Stimulated activated CD4-positive, alpha-beta T cell treated with anti-CD3 and anti-CD28 coated beads, Interleukin-4, amount 100 ng/mL, for 4 hours (primary cell): Measurements from ENCODE around the gene VWA3A.
"Not testable (repeated sequence)": the region's sequence is repeated elsewhere in the genome, so short reads cannot be mapped to it uniquely, and the experiment has no call there.

Experiments
- DNase-seq, 2 experiments: peaks; one replicate each; pipeline ENCODE4 v3.0.0-alpha.2; 2020

Gene VWA3A

GRCh38 chr16:22138482-22138881, 46.1 kb downstream of the VWA3A start:
- DNase-seq = no peak

DNA sequence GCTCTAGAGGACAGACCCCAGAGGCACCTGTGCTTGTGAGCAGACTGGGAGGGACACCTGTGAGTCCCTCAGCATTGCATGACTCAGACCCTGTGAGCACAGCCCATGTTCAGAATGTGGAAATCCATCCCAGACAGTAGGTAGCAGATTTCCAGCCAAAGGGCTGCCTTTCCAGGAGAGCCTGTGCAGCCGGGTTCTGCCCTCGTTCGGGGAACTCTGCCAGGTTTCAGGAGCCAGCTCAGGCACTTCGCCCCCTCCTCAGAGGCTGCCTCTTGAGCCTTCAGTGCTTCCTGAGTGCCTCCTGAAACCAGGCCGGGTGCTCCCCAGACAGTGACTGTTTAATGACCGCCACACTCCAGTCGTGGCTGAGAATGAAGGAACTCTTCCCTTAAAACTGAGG, 46.7 kb downstream of the VWA3A start:
- DNase-seq = no peak

GRCh38 chr16:22139732-22140131, 47.4 kb downstream of the VWA3A start:
- no peak for DNase-seq

- no peak for DNase-seq
These were observed 49.4 kb downstream of the VWA3A start for GRCh38 chr16:22141767-22142166.

- DNase-seq = no peak
These were observed 52.2 kb downstream of the VWA3A start for GRCh38 chr16:22144520-22144919.

DNA sequence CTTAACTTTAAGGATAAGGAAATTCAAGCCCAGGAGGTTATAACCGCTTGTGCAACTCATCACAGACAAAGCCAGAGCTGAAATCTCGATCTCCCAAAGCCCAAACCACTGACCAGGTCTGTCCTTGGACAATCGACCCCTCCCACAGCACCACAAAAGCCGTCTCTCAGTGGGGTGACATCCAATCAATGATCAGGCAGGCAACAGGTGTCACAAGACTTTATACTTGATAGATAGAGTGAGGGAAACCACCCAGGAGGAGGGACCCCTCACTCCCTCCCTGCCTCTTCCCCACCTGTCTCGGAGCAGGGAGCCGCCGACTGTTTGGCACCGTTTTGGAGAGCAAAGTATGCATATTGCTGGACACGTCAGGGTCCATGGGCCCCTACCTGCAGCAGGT, 55.5 kb downstream of the VWA3A start:
- DNase-seq = no peak

GRCh38 chr16:22151246-22151998, 59.1 kb downstream of the VWA3A start:
- no peak for DNase-seq

DNA sequence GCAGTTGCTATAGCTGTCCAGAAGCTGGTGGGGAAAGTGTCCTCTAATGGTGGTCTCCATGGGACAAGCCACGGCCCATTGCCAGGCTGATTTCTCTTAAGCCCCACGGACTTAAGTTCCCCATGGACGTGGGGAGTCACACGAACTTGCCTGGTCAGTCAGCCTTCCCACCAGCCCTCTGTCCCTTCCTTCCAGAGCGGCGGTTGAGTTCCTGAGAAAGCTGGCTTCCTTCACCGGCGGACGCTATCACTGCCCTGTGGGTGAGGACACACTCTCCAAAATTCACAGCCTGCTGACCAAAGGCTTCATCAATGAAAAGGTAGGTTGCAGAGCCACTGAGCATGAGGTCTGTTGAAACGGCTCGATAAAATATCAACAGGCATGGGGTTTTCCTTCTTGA, 60.0 kb downstream of the VWA3A start:
- DNase-seq = no peak

DNA sequence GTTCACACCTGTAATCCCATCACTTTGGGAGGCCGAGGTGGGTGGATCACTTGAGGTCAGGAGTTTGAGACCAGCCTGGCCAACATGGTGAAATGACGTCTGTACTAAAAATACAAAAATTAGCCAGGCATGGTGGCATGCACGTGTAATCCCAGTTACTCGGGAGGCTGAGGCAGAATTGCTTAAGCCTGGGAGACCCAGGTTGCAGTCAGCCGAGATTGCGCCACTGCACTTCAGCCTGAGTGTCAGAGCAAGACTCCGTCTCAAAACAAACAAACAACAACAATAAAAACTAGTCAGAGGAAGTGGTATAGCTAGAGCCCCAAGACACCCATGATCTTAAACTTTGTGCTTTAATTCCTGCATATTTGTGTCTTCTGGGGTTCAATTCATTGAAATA, 60.7 kb downstream of the VWA3A start:
- DNase-seq = not testable (repeated sequence)

DNA sequence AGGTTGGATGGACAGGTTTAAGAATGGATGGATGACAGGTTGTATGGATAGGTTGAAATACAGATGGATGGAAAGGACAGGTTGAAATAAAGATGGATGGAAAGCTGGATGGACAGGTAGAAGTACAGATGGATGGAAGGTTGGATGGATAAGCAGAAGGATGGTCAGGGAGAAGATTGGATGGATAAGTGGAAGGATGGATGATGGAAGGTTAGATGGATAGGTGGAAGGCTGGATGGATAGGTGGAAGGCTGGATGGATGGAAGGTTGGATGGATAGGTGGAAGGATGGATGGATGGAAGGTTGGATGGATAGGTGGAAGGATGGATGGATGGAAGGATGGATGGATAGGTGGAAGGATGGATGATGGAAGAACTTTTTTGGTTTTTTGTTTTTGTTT, 69.1 kb downstream of the VWA3A start:
- DNase-seq = no peak

GRCh38 chr16:22161999-22162655, 69.8 kb downstream of the VWA3A start, which contains the start of gene SDR42E2:
TSS of gene SDR42E2 (plus strand) at chr16:22162506. CDS start at chr16:22165583, 3,077 bp downstream.
- DNase-seq = peak; percentile 47 to 51

- DNase-seq = no peak
These were observed 70.3 kb downstream of the VWA3A start for GRCh38 chr16:22162656-22163009.

GRCh38 chr16:22163806-22164205, 71.5 kb downstream of the VWA3A start:
- no peak for DNase-seq

DNA sequence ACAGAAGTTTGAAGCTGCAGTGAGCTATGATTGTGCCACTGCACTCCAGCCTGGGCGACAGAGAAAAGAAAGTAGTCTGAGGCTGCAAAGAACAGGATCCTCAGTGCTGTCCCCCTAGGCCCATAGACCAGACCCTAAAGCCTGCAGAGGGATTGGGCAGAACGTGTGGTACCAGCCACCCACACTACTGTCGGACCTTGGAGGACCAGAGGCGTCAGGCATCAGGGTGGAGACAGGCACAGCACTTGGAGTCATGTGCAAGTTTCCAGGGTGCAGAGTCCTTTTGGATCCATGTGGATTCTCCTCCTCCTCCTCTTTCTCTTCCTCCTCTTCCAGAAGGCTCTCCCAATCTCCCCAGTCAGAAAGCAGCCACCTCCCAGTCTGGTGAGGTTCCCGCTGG, 72.1 kb downstream of the VWA3A start:
- no peak for DNase-seq

- no peak for DNase-seq
These were observed 73.4 kb downstream of the VWA3A start for GRCh38 chr16:22165508-22166285.

- no peak for DNase-seq
These were observed 79.6 kb downstream of the VWA3A start for GRCh38 chr16:22171953-22172352.

- DNase-seq = not testable (repeated sequence)
These were observed 80.3 kb downstream of the VWA3A start for GRCh38 chr16:22172642-22173041.

GRCh38 chr16:22174642-22175041, 82.3 kb downstream of the VWA3A start:
- DNase-seq = no peak

- no peak for DNase-seq
These were observed 85.9 kb downstream of the VWA3A start for GRCh38 chr16:22177968-22178930.

GRCh38 chr16:22181426-22181825, 89.1 kb downstream of the VWA3A start:
- DNase-seq = no peak

GRCh38 chr16:22181843-22182242, 89.5 kb downstream of the VWA3A start:
- no peak for DNase-seq

GRCh38 chr16:22183335-22183734, 91.0 kb downstream of the VWA3A start:
- DNase-seq = no peak
